Endothelial cell of umbilical vein (primary cell): ENCODE data around the gene TACSTD2. TPM values are rescaled to one million over a fixed set of nuclear protein-coding genes. Genes with fewer than 3 reads are reported as not detected.

Experiments used
- BruUV-seq: library from RNA; stranded (reverse); fragments of 400-500 nt; replicated peaks from 2 replicates; lab custom pipeline; 2021; lab: Mats Ljungman, UMichigan
- CTCF ChIA-PET: fragments of 300-600, 350-600 bp; sonication (Branson Sonifier 250); formaldehyde crosslinking; loops from one replicate; lab custom pipeline; 2021; ENCODE audit warnings: antibody characterized with exemption, inconsistent platforms; lab: Charles Lee
- POLR2A ChIA-PET: fragments of 300-600, 350-600 bp; sonication (Branson Sonifier 250); formaldehyde crosslinking; loops from one replicate; lab custom pipeline; 2021; ENCODE audit warnings: antibody characterized with exemption, inconsistent platforms; lab: Charles Lee
- DNase-seq: peaks from one replicate; pipeline ENCODE4 v3.0.0-alpha.2; 2011; ENCODE audit warnings: low read depth, low spot score
- FAIRE-seq: peaks from 2 replicates; lab custom pipeline; 2011; peaks lifted over from hg19 to GRCh38; lab: Jason Lieb, UNC
- H2AFZ ChIP-seq: 2 replicates; pipeline ENCODE4 v1.6.0; 2012; ENCODE audit warnings: low read depth, low read length, control low read depth, inconsistent platforms
- H3K27ac ChIP-seq: 2 replicates; pipeline ENCODE4 v1.5.1; 2011; ENCODE audit warnings: low read depth, mild to moderate bottlenecking, control low read depth, low read length, moderate library complexity; ENCODE audit not compliant: insufficient read depth
- H3K27me3 ChIP-seq, 2 experiments: 2 replicates each; pipeline versions ENCODE4 v1.6.0 to v1.6.1; 2011; ENCODE audit warnings: low read length in 2 of 2, mixed read lengths in 1 of 2; ENCODE audit not compliant: control insufficient read depth in 2 of 2, insufficient read depth in 2 of 2
- H3K36me3 ChIP-seq, 2 experiments: 2 replicates in 1 of 2; 3 replicates in 1 of 2; pipeline ENCODE4 v1.5.1; 2011; ENCODE audit warnings: low read length in 2 of 2, mild to moderate bottlenecking in 1 of 2, moderate library complexity in 1 of 2; ENCODE audit not compliant: control insufficient read depth in 2 of 2, insufficient read depth in 2 of 2; ENCODE audit errors: extremely low read depth in 1 of 2
- H3K4me1 ChIP-seq: 3 replicates; pipeline ENCODE4 v1.5.1; 2011; ENCODE audit warnings: mild to moderate bottlenecking, low read length; ENCODE audit not compliant: control insufficient read depth, insufficient read depth; ENCODE audit errors: extremely low read depth
- H3K4me2 ChIP-seq: 2 replicates; pipeline ENCODE4 v1.6.1; 2011; ENCODE audit warnings: low read length, control low read depth, mixed read lengths; ENCODE audit not compliant: insufficient read depth
- H3K4me3 ChIP-seq, 3 experiments: fragments of 200-600 bp in 1 of 3; sonication (generic), shearing (Covaris generic) in 1 of 3; replicated peaks in 1 of 3; 2 replicates each; pipeline ENCODE4 v1.5.1; 2011 to 2016; ENCODE audit warnings: control low read depth in 3 of 3, low read length in 3 of 3, mild to moderate bottlenecking in 2 of 3, inconsistent platforms in 1 of 3, low read depth in 1 of 3, moderate library complexity in 1 of 3; ENCODE audit not compliant: insufficient read depth in 1 of 3
- H3K79me2 ChIP-seq: 2 replicates; pipeline ENCODE4 v1.6.0; 2012; ENCODE audit warnings: low read length, inconsistent platforms; ENCODE audit not compliant: control insufficient read depth, insufficient read depth
- H3K9ac ChIP-seq: replicated peaks from 2 replicates; pipeline ENCODE3; 2011; ENCODE audit warnings: low read length, control low read depth; ENCODE audit not compliant: insufficient read depth; ENCODE audit errors: extremely low read depth
- H3K9me1 ChIP-seq: replicated peaks from 3 replicates; pipeline ENCODE4 v1.6.0; 2011; ENCODE audit warnings: mild to moderate bottlenecking, low read length; ENCODE audit not compliant: control insufficient read depth, insufficient read depth; ENCODE audit errors: extremely low read depth
- H3K9me3 ChIP-seq: replicated peaks from 2 replicates; pipeline ENCODE4 v1.5.1; 2012; ENCODE audit warnings: low read length, inconsistent platforms; ENCODE audit not compliant: control insufficient read depth, insufficient read depth
- H4K20me1 ChIP-seq: replicated peaks from 2 replicates; pipeline ENCODE3; 2011; ENCODE audit warnings: mild to moderate bottlenecking, low read length; ENCODE audit not compliant: control insufficient read depth, insufficient read depth; ENCODE audit errors: extremely low read depth
- EZH2 ChIP-seq: IDR thresholded peaks from 2 replicates; pipeline ENCODE4 v1.6.1; 2012; ENCODE audit warnings: borderline replicate concordance, low read depth, mild to moderate bottlenecking, moderate library complexity, low read length, inconsistent platforms; ENCODE audit not compliant: severe bottlenecking
- FOS ChIP-seq: IDR thresholded peaks from 2 replicates; pipeline ENCODE4 v1.6.1; 2011; ENCODE audit warnings: mild to moderate bottlenecking, low read length, moderate library complexity, borderline replicate concordance; ENCODE audit not compliant: insufficient read depth
- GATA2 ChIP-seq: IDR thresholded peaks from 2 replicates; pipeline ENCODE4 v1.7.0; 2011; ENCODE audit warnings: low read depth, mild to moderate bottlenecking, moderate library complexity, mixed read lengths, low read length; ENCODE audit not compliant: insufficient read length, insufficient read depth
- JUN ChIP-seq: IDR thresholded peaks from 2 replicates; pipeline ENCODE4 v1.6.1; 2011; ENCODE audit warnings: borderline replicate concordance, low read depth; ENCODE audit not compliant: insufficient read length, insufficient read depth
- MYC ChIP-seq: IDR thresholded peaks from one replicate; pipeline ENCODE4 v1.6.1; 2011; ENCODE audit warnings: mild to moderate bottlenecking, low read depth, low read length
- POLR2A ChIP-seq: IDR thresholded peaks from 2 replicates; pipeline ENCODE4 v1.6.1; 2012; ENCODE audit warnings: low read depth, mild to moderate bottlenecking, control low read depth, low read length
- POLR2AphosphoS5 ChIP-seq: IDR thresholded peaks from 2 replicates; pipeline ENCODE4 v1.6.1; 2012; ENCODE audit warnings: low read depth, mild to moderate bottlenecking, control low read depth, low read length, moderate library complexity; ENCODE audit not compliant: insufficient read depth
- dilution Hi-C: fragments of 300-500 bp; cut with MboI; formaldehyde crosslinking; loops from one replicate; pipeline ENCODE4 v1.15.0; 2019; ENCODE audit warnings: low sequenced_read_pairs; ENCODE audit not compliant: extremely low pct_ligation_motif_present
- intact Hi-C: fragments of 100-400 bp; cut with micrococcal nuclease; formaldehyde crosslinking; loops from one replicate; pipeline ENCODE4 v1.10.0; 2022
- polyA plus RNA-seq, 4 experiments: library from polyadenylated mRNA; depleted of rRNA in 3 of 4; stranded (reverse) in 3 of 4; unstranded in 1 of 4; fragments of >200 nt; gene quantifications; 2 replicates each; pipeline versions ENCODE4 v1.2.1 to v1.2.3, GENCODE V29; 2011 to 2012; ENCODE audit warnings: missing spikeins in 1 of 4
- total RNA-seq: library from RNA; stranded (reverse); gene quantifications from 2 replicates; pipeline ENCODE4 v1.2.3, GENCODE V29; 2021
- TF ChIP-seq, protein P1 (sequence below): IDR thresholded peaks from 2 replicates; pipeline ENCODE4 v1.6.1; 2011; ENCODE audit not compliant: insufficient read depth, insufficient read length
- TF ChIP-seq, protein P2 (sequence below), 2 donors: IDR thresholded peaks; 1 replicate in 1 of 2; 2 replicates in 1 of 2; pipeline ENCODE4 v1.5.1; 2011; ENCODE audit warnings: low read length in 2 of 2, mild to moderate bottlenecking in 2 of 2, moderate library complexity in 2 of 2, control low read depth in 1 of 2, inconsistent platforms in 1 of 2, low read depth in 1 of 2; ENCODE audit not compliant: insufficient read depth in 1 of 2; ENCODE audit errors: extremely low read depth in 1 of 2

Gene TACSTD2
- total and polyA plus RNA-seq, 2 donors (not counting 3 experiments of a cell fraction or from before 2014, with no cell fraction given) = 30.7 to 43.3 TPM

DNA sequence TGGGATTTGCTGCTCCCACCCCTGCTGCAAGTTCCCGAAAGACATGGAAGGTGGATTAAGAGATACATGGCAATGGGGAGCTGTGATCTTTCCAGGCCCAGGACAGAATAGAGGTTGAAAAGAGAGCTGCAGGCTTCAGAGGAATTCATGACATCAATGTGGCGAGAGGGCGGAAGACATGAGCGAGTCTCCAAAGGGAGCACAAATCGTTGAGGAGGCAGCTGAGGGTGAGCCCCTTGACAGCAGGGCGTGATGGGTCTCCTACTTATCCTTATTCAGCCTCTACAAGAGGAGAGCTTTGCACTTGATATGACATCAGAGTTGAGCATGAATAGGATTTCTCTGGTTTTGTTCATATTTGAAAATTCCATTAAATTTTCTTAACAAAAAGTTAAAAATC, 45.5 kb upstream of the TACSTD2 start:
- no peak overlapping the region for H3K4me2 ChIP-seq
- ChIA-PET POLR2A (no interaction called here), CTCF (interaction anchor here (1.3 kb wide), 1 partner anchor 30 kb away, joined by 8 read pairs; no protein-coding TSS in a partner anchor)
- H3K36me3 ChIP-seq = no peaks in the 10 kb centered on the region
- H3K9me3 ChIP-seq = no peaks in the 10 kb centered on the region
- dilution Hi-C loops = no loop called here
- H3K9ac ChIP-seq = no peak overlapping the region
- no peaks in the 10 kb centered on the region for H4K20me1 ChIP-seq
- H3K79me2 ChIP-seq = peaks cover 2% of the 10 kb centered on the region
- no peak overlapping the region for H2AFZ ChIP-seq
- intact Hi-C loops = no loop called here
- BruUV-seq = no TSS peak
- no peak overlapping the region for H3K4me3 ChIP-seq
- H3K9me1 ChIP-seq = no peaks in the 10 kb centered on the region
- no peak for TF ChIP-seq JUN
- TF ChIP-seq POLR2A = no peak
- TF ChIP-seq, protein P1, sequence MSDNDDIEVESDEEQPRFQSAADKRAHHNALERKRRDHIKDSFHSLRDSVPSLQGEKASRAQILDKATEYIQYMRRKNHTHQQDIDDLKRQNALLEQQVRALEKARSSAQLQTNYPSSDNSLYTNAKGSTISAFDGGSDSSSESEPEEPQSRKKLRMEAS = no peak
- TF ChIP-seq, protein P2, sequence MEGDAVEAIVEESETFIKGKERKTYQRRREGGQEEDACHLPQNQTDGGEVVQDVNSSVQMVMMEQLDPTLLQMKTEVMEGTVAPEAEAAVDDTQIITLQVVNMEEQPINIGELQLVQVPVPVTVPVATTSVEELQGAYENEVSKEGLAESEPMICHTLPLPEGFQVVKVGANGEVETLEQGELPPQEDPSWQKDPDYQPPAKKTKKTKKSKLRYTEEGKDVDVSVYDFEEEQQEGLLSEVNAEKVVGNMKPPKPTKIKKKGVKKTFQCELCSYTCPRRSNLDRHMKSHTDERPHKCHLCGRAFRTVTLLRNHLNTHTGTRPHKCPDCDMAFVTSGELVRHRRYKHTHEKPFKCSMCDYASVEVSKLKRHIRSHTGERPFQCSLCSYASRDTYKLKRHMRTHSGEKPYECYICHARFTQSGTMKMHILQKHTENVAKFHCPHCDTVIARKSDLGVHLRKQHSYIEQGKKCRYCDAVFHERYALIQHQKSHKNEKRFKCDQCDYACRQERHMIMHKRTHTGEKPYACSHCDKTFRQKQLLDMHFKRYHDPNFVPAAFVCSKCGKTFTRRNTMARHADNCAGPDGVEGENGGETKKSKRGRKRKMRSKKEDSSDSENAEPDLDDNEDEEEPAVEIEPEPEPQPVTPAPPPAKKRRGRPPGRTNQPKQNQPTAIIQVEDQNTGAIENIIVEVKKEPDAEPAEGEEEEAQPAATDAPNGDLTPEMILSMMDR (IDR thresholded peaks at IDR 0.05; ENCODE audit: extremely low read depth in 1 of 2, insufficient read depth in 1 of 2, low read depth in 1 of 2, low read length in 2 of 2) = no peak
- no peak for TF ChIP-seq GATA2
- TF ChIP-seq MYC = no peak
- no peak for TF ChIP-seq POLR2AphosphoS5
- TF ChIP-seq FOS = no peak
- TF ChIP-seq EZH2 = no peak
- H3K27ac ChIP-seq = no peak overlapping the region
- no peaks in the 10 kb centered on the region for H3K27me3 ChIP-seq
- peaks cover 26% of the 10 kb centered on the region for H3K4me1 ChIP-seq
- FAIRE-seq = no peak
- DNase-seq = no peak
